Measurements from ENCODE around the gene ZNF260.
A peak's percentile ranks its signal among the peaks of the same experiment; 100 is the strongest.
"Not testable (repeated sequence)": the region's sequence is repeated elsewhere in the genome, so short reads cannot be mapped to it uniquely, and the experiment has no call there.

ZNF260 gene

GRCh38 chr19:36528194-36528920 lies at the start of gene ZNF260:
Gene ZNF260, minus strand, starts transcription at chr19:36528271. Its CDS starts 13,033 bp downstream, at chr19:36515238.
- peak; percentile 88 for DNase-seq

- DNase-seq: no peak
Measured at GRCh38 chr19:36577271-36577996, 49.4 kb upstream of the ZNF260 start.

- no peak for DNase-seq
Measured at GRCh38 chr19:36574741-36575140, 46.7 kb upstream of the ZNF260 start.

GRCh38 chr19:36573895-36574720 lies 46.0 kb upstream of the ZNF260 start:
- no peak for DNase-seq

GRCh38 chr19:36573020-36573894 lies 45.2 kb upstream of the ZNF260 start, which contains the start of gene ZNF529:
Gene ZNF529, minus strand, starts transcription at chr19:36573292. Its CDS starts 946 bp downstream, at chr19:36572346.
- DNase-seq: peak; percentile 63

- no peak for DNase-seq
Measured at GRCh38 chr19:36572593-36573019, 44.5 kb upstream of the ZNF260 start.

GRCh38 chr19:36564391-36564790 lies 36.3 kb upstream of the ZNF260 start:
- DNase-seq: no peak

DNA sequence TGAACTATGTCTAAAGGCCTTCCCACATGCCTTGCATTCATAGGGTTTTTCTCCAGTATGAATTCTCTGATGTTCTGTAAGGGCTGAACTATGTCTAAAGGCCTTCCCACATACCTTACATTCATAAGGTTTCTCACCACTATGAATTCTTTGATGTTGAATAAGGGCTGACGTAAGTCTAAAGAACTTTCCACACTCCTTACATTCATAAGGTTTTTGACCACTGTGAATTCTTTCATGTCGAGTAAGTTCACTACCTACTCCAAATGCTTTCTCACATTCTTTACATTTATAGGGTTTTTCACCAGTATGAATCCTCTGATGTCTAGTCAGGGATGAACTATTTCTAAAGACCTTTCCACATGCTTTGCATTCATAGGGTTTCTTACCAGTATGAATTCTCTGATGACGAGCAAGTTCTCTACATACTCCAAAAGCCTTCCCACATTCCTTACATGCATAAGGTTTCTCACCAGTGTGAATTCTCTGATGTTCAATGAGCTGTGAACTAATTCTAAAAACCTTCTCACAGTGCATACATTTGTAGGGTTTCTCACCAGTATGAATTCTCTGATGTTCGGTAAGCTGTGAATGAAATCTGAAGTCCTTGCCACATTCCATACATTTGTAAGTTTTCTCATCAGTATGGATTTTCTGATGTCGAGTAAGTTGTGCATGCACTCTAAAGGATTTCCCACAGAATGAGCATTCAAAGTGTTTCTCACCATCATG lies 19.1 kb upstream of the ZNF260 start:
- no peak for DNase-seq

DNA sequence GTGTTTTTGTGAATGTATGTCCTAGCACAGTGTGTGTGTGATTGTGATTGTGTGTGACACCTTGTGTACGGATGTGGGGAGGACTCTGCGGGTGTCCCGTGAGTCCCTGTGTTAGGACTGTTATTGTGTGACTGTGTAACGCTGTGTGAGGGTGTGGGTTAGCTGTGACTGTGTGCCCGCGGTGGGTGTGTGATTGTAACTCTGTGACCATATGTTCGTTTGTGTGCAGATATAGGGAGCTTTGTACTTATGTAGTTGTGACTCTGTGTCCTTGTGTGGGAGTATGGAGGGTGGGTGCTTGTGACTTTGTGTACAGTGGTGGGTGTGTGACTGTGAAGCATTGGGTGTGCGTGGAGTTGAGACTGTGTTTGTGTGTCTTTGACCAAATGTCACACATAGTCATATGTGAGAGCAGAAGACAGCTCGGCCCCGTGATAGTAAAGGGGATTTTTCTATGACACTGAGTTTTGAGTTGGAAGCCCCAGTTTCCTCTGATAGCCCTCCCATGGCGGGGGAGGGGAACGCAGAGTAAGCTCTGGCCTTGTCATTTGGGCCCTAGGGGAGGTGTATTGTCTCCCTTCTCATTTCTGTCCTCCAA lies 949 bp upstream of the ZNF260 start:
- DNase-seq: no peak

DNA sequence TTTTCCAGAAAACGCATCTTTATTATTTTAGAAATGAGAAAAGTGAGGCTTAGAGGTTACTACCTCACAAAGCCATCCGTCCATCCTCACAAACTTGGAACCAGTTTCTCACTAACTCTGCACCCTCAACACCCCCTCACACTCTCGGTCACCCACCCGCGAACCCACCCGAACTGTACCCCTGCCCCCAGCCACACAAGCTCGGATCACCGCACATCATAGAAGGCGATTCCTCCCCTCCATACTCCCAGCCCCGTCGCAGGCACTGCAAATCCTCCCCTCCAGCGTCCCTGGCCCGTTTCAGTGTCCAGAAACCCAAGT lies 238 bp downstream of the ZNF260 start:
- DNase-seq: no peak

GRCh38 chr19:36527341-36527740 lies 730 bp downstream of the ZNF260 start:
- no peak for DNase-seq

- no peak for DNase-seq
Measured at GRCh38 chr19:36526581-36526980, 1.5 kb downstream of the ZNF260 start.

DNA sequence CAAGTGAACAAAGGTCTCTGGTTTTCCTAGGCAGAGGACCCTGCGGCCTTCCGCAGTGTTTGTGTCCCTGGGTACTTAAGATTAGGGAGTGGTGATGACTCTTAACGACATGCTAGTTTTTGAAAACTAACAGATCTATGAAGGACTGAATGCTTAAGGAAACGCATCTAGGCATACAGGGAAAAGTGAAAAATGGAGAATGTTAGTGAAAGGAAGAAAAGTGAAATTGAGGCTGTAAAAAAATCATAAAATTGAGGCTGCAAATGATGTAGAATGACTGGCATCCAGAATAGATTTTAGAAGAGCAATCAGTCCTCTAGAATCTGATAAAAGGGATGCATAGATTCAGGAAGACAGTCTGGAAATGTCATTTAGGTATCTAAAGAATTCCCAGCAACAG lies 3.5 kb downstream of the ZNF260 start:
- DNase-seq: no peak

DNA sequence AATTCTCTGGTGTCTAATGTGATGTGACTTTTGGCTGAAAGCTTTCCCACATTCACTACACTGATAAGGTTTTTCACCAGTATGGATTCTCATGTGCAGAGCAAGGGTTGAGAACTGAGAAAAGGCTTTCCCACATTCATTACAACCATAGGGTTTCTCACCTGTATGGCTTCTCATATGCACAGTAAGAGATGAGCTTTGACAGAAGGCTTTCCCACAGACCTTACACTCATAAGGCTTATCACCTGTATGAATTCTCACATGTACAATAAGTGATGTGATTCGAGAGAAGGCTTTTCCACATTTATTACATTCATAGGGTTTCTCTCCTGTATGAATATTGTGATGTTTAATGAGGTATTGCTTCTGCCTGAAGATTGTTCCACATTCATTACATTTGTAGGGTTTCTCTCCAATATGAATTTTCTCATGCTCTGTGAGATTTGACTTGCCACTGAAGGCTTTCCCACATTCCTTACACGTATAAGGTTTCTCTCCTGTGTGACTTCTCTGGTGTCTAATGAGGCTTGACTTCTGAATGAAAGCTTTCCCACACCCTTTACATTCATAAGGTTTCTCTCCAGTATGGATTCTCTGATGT lies 14.0 kb downstream of the ZNF260 start:
- DNase-seq: no peak

- no peak for DNase-seq
Measured at GRCh38 chr19:36508325-36508724, 19.7 kb downstream of the ZNF260 start.

DNA sequence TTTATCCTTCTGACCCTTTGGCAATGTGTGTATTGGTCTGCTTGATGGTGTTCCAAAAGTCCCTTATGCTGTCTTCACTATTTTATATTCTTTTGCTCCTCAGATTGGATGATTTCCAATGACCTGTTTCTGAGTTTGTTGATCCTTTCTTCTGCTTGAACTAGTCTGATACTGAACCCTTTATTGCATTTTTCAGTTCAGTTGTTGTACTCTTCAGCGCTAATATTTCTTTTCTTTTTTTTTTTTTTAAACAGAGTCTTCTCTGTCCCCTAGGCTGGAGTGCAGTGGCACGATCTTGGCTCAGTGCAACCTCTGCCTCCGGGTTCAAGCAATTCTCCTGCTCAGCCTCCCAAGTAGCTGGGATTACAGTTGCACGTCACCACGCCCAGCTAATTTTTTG lies 26.1 kb downstream of the ZNF260 start:
- no peak for DNase-seq

GRCh38 chr19:36497001-36497400 lies 31.1 kb downstream of the ZNF260 start:
- no peak for DNase-seq

- not testable (repeated sequence) for DNase-seq
Measured at GRCh38 chr19:36492689-36493453, 35.2 kb downstream of the ZNF260 start.

DNA sequence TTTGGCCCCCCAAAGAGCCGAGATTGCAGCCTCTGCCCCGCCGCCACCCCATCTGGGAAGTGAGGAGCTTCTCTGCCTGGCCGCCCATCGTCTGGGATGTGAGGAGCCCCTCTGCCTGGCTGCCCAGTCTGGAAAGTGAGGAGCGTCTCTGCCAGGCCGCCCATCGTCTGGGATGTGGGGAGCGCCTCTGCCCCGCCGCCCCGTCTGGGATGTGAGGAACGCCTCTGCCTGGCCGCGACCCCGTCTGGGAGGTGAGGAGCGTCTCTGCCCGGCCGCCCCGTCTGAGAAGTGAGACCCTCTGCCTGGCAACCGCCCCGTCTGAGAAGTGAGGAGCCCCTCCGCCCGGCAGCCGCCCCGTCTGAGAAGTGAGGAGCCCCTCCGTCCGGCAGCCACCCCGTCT lies 37.2 kb downstream of the ZNF260 start:
- DNase-seq: not testable (repeated sequence)

DNA sequence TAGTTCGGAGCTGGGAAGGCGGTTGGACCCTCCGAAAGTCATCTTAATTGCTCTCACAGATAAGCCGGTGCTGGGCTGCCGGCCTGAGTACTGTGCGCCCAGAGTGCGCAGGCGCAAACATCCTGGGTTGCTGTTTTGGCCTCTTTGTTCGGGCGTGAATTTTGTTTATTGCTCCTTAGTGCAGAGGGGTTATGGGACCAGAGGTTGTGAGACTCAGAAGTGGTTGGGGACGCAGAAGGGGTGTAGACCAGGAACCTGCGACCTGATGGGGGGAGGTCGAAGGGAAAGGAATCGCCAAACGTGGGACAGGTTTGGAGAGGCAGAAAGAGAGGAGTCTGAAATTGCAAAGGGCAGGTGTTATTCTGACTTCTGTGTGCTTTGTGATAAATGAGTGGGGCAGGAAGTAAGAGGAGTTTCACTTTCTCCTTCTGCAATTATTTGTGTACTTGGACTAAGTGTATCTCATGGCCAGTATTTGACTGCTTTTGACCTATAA lies 38.1 kb downstream of the ZNF260 start:
- peak; percentile 87 for DNase-seq
